Heart right ventricle (tissue), 16 donors: Measurements from ENCODE around the gene SECISBP2. TPM values are rescaled to one million over a fixed set of nuclear protein-coding genes. Genes with fewer than 3 reads are reported as not detected.

Experiments
- ATAC-seq, 8 donors: fragments of 200-7000 bp; cut with Tn5 transposase; one replicate each; pipeline ENCODE4 v1.9.1; 2020; ENCODE audit warnings: mild to moderate bottlenecking in 8 of 8, moderate library complexity in 8 of 8, moderate number of reproducible peaks in 1 of 8
- DNase-seq, 2 donors: peaks; one replicate each; pipeline ENCODE4 v3.0.0-alpha.2; 2020
- H3K27ac ChIP-seq, 10 donors: fragments of 200-600 bp; sonication (generic) in 2 of 10; one replicate each; pipeline versions ENCODE4 v1.5.0 to v1.8.0; 2020 to 2022; ENCODE audit warnings: mild to moderate bottlenecking in 3 of 10
- H3K27me3 ChIP-seq, 7 donors: fragments of 200-600 bp; one replicate each; pipeline ENCODE4 v1.8.0; 2021 to 2022; ENCODE audit warnings: mild to moderate bottlenecking in 2 of 7
- H3K36me3 ChIP-seq, 9 donors: fragments of 200-600 bp; sonication (generic) in 1 of 9; one replicate each; pipeline versions ENCODE4 v1.5.0 to v1.8.0; 2020 to 2022; ENCODE audit warnings: mild to moderate bottlenecking in 2 of 9
- H3K4me1 ChIP-seq, 9 donors: fragments of 200-600 bp; sonication (generic) in 1 of 9; one replicate each; pipeline versions ENCODE4 v1.5.0 to v1.8.0; 2020 to 2022; ENCODE audit warnings: mild to moderate bottlenecking in 4 of 9
- H3K4me3 ChIP-seq, 10 donors: fragments of 200-600 bp; sonication (generic) in 2 of 10; one replicate each; pipeline versions ENCODE4 v1.5.0 to v1.8.0; 2020 to 2022; ENCODE audit warnings: mild to moderate bottlenecking in 7 of 10, moderate library complexity in 2 of 10
- H3K9me3 ChIP-seq, 11 donors: fragments of 200-600 bp in 10 of 11; sonication (generic) in 2 of 11; one replicate each; pipeline versions ENCODE4 v1.5.0 to v1.8.0; 2013 to 2022; ENCODE audit warnings: mild to moderate bottlenecking in 2 of 11, control low read depth in 1 of 11, moderate library complexity in 1 of 11
- CTCF ChIP-seq, 9 donors: fragments of 200-600 bp; sonication (generic) in 2 of 9; IDR thresholded peaks; one replicate each; pipeline versions ENCODE4 v1.5.0 to v1.8.0; 2021 to 2022; ENCODE audit warnings: antibody characterized with exemption in 9 of 9, mild to moderate bottlenecking in 5 of 9, moderate library complexity in 1 of 9
- WGBS, 2 donors: extraction: QIAGEN DNeasy Blood & Tissue Kit; methylation state at CpG; one replicate each; pipeline ENCODE4 v1.1.7; 2013; ENCODE audit warnings: inconsistent platforms in 1 of 2; 5-methylcytosine and 5-hydroxymethylcytosine counted together
- intact Hi-C, 10 donors: fragments of 100-400 bp; cut with DNase I; formaldehyde crosslinking; loops; one replicate each; pipeline versions ENCODE4 v1.11.1 to v1.14.2; 2022
- microRNA-seq, 2 donors: library from miRNA; unstranded; fragments of <30 nt; microRNA quantifications; one replicate each; pipeline ENCODE4 v1.2.0, GENCODE V29; 2021
- polyA plus RNA-seq, 2 donors: library from polyadenylated mRNA; stranded (reverse); fragments of 200-250 nt; gene quantifications; one replicate each; pipeline ENCODE4 v1.2.3, GENCODE V29; 2013
- total RNA-seq, 10 donors: library from RNA; stranded (reverse); fragmentation: NEBNext Ultra II Directional in 3 of 10; extraction: Animal tissue kit (Norgen Biotek cat#: 25700) in 3 of 10; gene quantifications; one replicate each; pipeline versions ENCODE4 v1.2.1 to v1.2.4, GENCODE V29; 2021 to 2023
- donor health status: Arrhythmogenic right ventricular cardiomyopathy.
- donor health status: ischemic (EF 13 %, LVEDD 7.1; RV severe dilation, severe dysfunction).
- donor health status: healthy with polysubstance abuse.
- donor health status: DM: no; HTN: yes; CAD: no.
- donor health status: DM: no; HTN: no; CAD: no.
- donor health status: ischemic (EF 25% LVEDD 6.9; RV normal size, moderate dysfunction).
- donor health status: ischemic (EF 25% LVEDD 5.7; RV mildly dilated, moderate dysfunction).
- donor health status: healthy.
- donor health status: DM: yes; HTN: yes; CAD: no.
- donor health status: Ischemic cardiomyopathy.
- donor health status: ischemic (EF 35%, LVEDD 5.7; RV mildly dilated, moderate dysfunction).
- donor health status: nonischemic (EF 11% LVEDD 7.7; RV severe dilation, severe dysfunction).
- donor health status: DM: yes; HTN: yes; CAD: no.
- donor health status: PGD.
- donor health status: ischemic (EF 29% LVEDD 5.4; RV normal size, mild dysfunction).
- donor health status: nonischemic (EF 23%, LVEDD 6.1; RV moderate dilation, normal function).

SECISBP2 gene
- total and polyA plus RNA-seq, 12 donors, result 13.9 to 20.1 (median 17.0) TPM

GRCh38 chr9:89408628-89409101 is 90.4 kb downstream of the SECISBP2 start:
- Histone ChIP-seq H3K36me3 (peaks cover 0 to 19% (median 0%) of the 10 kb centered on the region in 9 donors), H3K27me3 (no peaks in the 10 kb centered on the region), H3K4me1 (peaks cover 0 to 72% (median 10%) of the 10 kb centered on the region in 9 donors), H3K27ac (peak overlapping the region in 1 of 10 donors; percentile 59), H3K9me3 (peaks cover 0 to 13% (median 0%) of the 10 kb centered on the region in 11 donors), H3K4me3 (no peak overlapping the region)
- intact Hi-C loops, result loop anchor here in 1 of 10 donors (10.0 kb wide), 1 partner anchor 106 kb away; no protein-coding TSS in a partner anchor
- WGBS, 2 donors, result 88 to 91% methylated on average over 12 of the region's 12 CpGs
- DNase-seq (no peak), ATAC-seq (no peak)
- no peak for TF ChIP-seq CTCF (IDR thresholded peaks at IDR 0.05)

Small RNA genes lying within 50 kb of the gene (microRNA-seq; reads per million reads assigned to microRNA genes)
- gene MIR3153, result 0 reads per million in 2 donors

Other genes starting within 250 kb of the SECISBP2 start
- under 1 TPM; 0.15 to 0.71 (median 0.33) TPM for gene SHC3, start 139.7 kb upstream of the SECISBP2 start, total RNA-seq
- under 1 TPM; 0.29 to 0.68 TPM for gene SHC3, start 139.7 kb upstream of the SECISBP2 start, polyA plus RNA-seq
- 10 to 100 TPM in 2 of 10 donors, 1 to 10 TPM in 8; 1.5 to 12.2 (median 5.4) TPM for gene CKS2, start 7.3 kb upstream of the SECISBP2 start, total RNA-seq
- 10 to 100 TPM in 1 of 2 donors, 1 to 10 TPM in 1; 7.9 to 24.3 TPM for gene CKS2, start 7.3 kb upstream of the SECISBP2 start, polyA plus RNA-seq
- gene SEMA4D, start 179.6 kb downstream of the SECISBP2 start, total RNA-seq, result 10 to 100 TPM; 16.2 to 51.0 (median 21.3) TPM
- gene SEMA4D, start 179.6 kb downstream of the SECISBP2 start, polyA plus RNA-seq, result 1 to 10 TPM; 2.3 to 8.9 TPM